HG02970 (cell line): ENCODE data around the gene SCN2B.

Experiments
- ATAC-seq: cut with Tn5 transposase; IDR thresholded peaks from one replicate; pipeline ENCODE4 v1.9.1; 2021; ENCODE audit warnings: mild to moderate bottlenecking, moderate library complexity, moderate number of reproducible peaks; ENCODE audit not compliant: unreplicated experiment, low FRiP score

SCN2B gene

GRCh38 chr11:118175993-118176777 lies at the start of gene SCN2B:
Gene SCN2B (minus strand): TSS chr11:118176639. CDS start chr11:118176431, 208 bp downstream.
- ATAC-seq, result no peak

- ATAC-seq, result no peak
Observed at GRCh38 chr11:118224511-118225188, 48.2 kb upstream of the SCN2B start, which contains the start of gene JAML. Gene JAML (minus strand): TSS chr11:118225011. CDS start chr11:118214866, 10,145 bp downstream.

- no peak for ATAC-seq
Observed at GRCh38 chr11:118223992-118224391, 47.6 kb upstream of the SCN2B start.

GRCh38 chr11:118223570-118223969 lies 47.1 kb upstream of the SCN2B start:
- ATAC-seq, result no peak

GRCh38 chr11:118222437-118222836 lies 46.0 kb upstream of the SCN2B start:
- ATAC-seq, result no peak

- ATAC-seq, result no peak
Observed at GRCh38 chr11:118221419-118221818, 45.0 kb upstream of the SCN2B start.

- ATAC-seq, result no peak
Observed at GRCh38 chr11:118219732-118220131, 43.3 kb upstream of the SCN2B start.

GRCh38 chr11:118219244-118219643 lies 42.8 kb upstream of the SCN2B start:
- ATAC-seq, result no peak

- ATAC-seq, result no peak
Observed at GRCh38 chr11:118217575-118217974, 41.1 kb upstream of the SCN2B start.

GRCh38 chr11:118216621-118217481 lies 40.4 kb upstream of the SCN2B start:
- no peak for ATAC-seq

GRCh38 chr11:118215765-118216164 lies 39.3 kb upstream of the SCN2B start:
- ATAC-seq, result no peak

GRCh38 chr11:118215262-118215661 lies 38.8 kb upstream of the SCN2B start:
- ATAC-seq, result no peak

- no peak for ATAC-seq
Observed at GRCh38 chr11:118214210-118214914, 37.9 kb upstream of the SCN2B start.

- ATAC-seq, result no peak
Observed at GRCh38 chr11:118213781-118214180, 37.3 kb upstream of the SCN2B start.

- no peak for ATAC-seq
Observed at GRCh38 chr11:118213201-118213600, 36.8 kb upstream of the SCN2B start.

GRCh38 chr11:118212781-118213191 lies 36.3 kb upstream of the SCN2B start:
- no peak for ATAC-seq

GRCh38 chr11:118212131-118212725 lies 35.8 kb upstream of the SCN2B start:
- ATAC-seq, result no peak

GRCh38 chr11:118211006-118211405 lies 34.6 kb upstream of the SCN2B start:
- no peak for ATAC-seq

GRCh38 chr11:118210323-118210722 lies 33.9 kb upstream of the SCN2B start:
- ATAC-seq, result no peak

- ATAC-seq, result no peak
Observed at GRCh38 chr11:118209033-118209432, 32.6 kb upstream of the SCN2B start.
